Left cardiac atrium (tissue), 4 donors: ENCODE data around the gene SLTM. TPM values are rescaled to one million over a fixed set of nuclear protein-coding genes. Genes with fewer than 3 reads are reported as not detected.
"Not testable (repeated sequence)": the region's sequence is repeated elsewhere in the genome, so short reads cannot be mapped to it uniquely, and the experiment has no call there.

Experiments used
- ATAC-seq, 2 donors: fragments of 200-7000 bp; cut with Tn5 transposase; one replicate each; pipeline ENCODE4 v1.9.1; 2020; ENCODE audit warnings: mild to moderate bottlenecking in 2 of 2, moderate library complexity in 2 of 2
- DNase-seq: peaks from one replicate; pipeline ENCODE4 v3.0.0-alpha.2; 2020
- intact Hi-C, 2 donors: fragments of 100-400 bp; cut with DNase I; formaldehyde crosslinking; loops; one replicate each; pipeline versions ENCODE4 v1.14.1 to v1.15.1; 2022 to 2023
- total RNA-seq, 2 donors: library from RNA; stranded (reverse); fragmentation: NEBNext Ultra II Directional; extraction: Animal tissue kit (Norgen Biotek cat#: 25700); gene quantifications; one replicate each; pipeline ENCODE4 v1.2.1, GENCODE V29; 2021
- donor health status: DM: no; HTN: yes; CAD: no.
- donor health status: DM: no; HTN: yes; CAD: no; lungs with severe emphysema.
- donor health status: DM: yes; HTN: yes; CAD: no.
- donor health status: Dilated cardiomyopathy.

SLTM gene
- total RNA-seq, 2 donors from 2014 or later, result 42.1 to 60.6 TPM

GRCh38 chr15:58932710-58933280, 684 bp downstream of the SLTM start:
- ATAC-seq (peak; percentile 60 to 70), DNase-seq (no peak)
- intact Hi-C loops, result loop anchor here in 1 of 2 donors (10.0 kb wide), 1 partner anchor 708 kb away; no protein-coding TSS in a partner anchor

- intact Hi-C loops, result loop anchor here in 1 of 2 donors (10.0 kb wide), 1 partner anchor 707 kb away; no protein-coding TSS in a partner anchor
- ATAC-seq (no peak), DNase-seq (no peak)
These were observed 1.4 kb downstream of the SLTM start for GRCh38 chr15:58931987-58932588.

GRCh38 chr15:58929891-58930416, 3.5 kb downstream of the SLTM start:
- no peak for DNase-seq
- ATAC-seq, result no peak
- intact Hi-C loops, result loop anchor here in 1 of 2 donors (10.0 kb wide), 1 partner anchor 705 kb away; no protein-coding TSS in a partner anchor

- DNase-seq (no peak), ATAC-seq (no peak)
- intact Hi-C loops, result no loop called here
These were observed 6.7 kb downstream of the SLTM start for GRCh38 chr15:58926823-58927222.

- intact Hi-C loops, result no loop called here
- DNase-seq (no peak), ATAC-seq (no peak)
These were observed 9.2 kb downstream of the SLTM start for GRCh38 chr15:58924327-58924726.

- DNase-seq, result no peak
- ATAC-seq, result peak in 1 of 2 donors; percentile 59
- intact Hi-C loops, result no loop called here
These were observed 9.7 kb downstream of the SLTM start for GRCh38 chr15:58923696-58924300.

GRCh38 chr15:58923284-58923683, 10.2 kb downstream of the SLTM start:
- DNase-seq, result no peak
- ATAC-seq, result no peak
- intact Hi-C loops, result no loop called here

GRCh38 chr15:58921267-58921790, 12.2 kb downstream of the SLTM start:
- intact Hi-C loops, result no loop called here
- DNase-seq, result no peak
- no peak for ATAC-seq

GRCh38 chr15:58920447-58920846, 13.0 kb downstream of the SLTM start:
- DNase-seq, ATAC-seq, intact Hi-C loops: not testable (repeated sequence)

GRCh38 chr15:58919232-58919631, 14.2 kb downstream of the SLTM start:
- intact Hi-C loops, result no loop called here
- ATAC-seq, result no peak
- DNase-seq, result no peak

- intact Hi-C loops, result no loop called here
- DNase-seq (no peak), ATAC-seq (peak in 1 of 2 donors; percentile 84)
These were observed 15.2 kb downstream of the SLTM start for GRCh38 chr15:58918239-58918638.

- DNase-seq, intact Hi-C loops, ATAC-seq: not testable (repeated sequence)
These were observed 15.8 kb downstream of the SLTM start for GRCh38 chr15:58917613-58918129.

- ATAC-seq, result no peak
- intact Hi-C loops, result no loop called here
- DNase-seq, result no peak
These were observed 16.5 kb downstream of the SLTM start for GRCh38 chr15:58916962-58917361.

GRCh38 chr15:58910456-58910855, 23.0 kb downstream of the SLTM start:
- no peak for ATAC-seq
- DNase-seq, result no peak
- intact Hi-C loops, result no loop called here

GRCh38 chr15:58909616-58910015, 23.9 kb downstream of the SLTM start:
- ATAC-seq (no peak), DNase-seq (no peak)
- intact Hi-C loops, result no loop called here

- ATAC-seq, result no peak
- intact Hi-C loops, result no loop called here
- DNase-seq, result no peak
These were observed 24.7 kb downstream of the SLTM start for GRCh38 chr15:58908550-58909309.

- ATAC-seq (no peak), DNase-seq (no peak)
- intact Hi-C loops, result no loop called here
These were observed 32.8 kb downstream of the SLTM start for GRCh38 chr15:58900631-58901030.

- ATAC-seq, result no peak
- intact Hi-C loops, result no loop called here
These were observed 35.3 kb downstream of the SLTM start for GRCh38 chr15:58898150-58898680.

GRCh38 chr15:58889363-58889762, 44.1 kb downstream of the SLTM start:
- intact Hi-C loops, result no loop called here
- ATAC-seq, result no peak
- DNase-seq, result no peak

More at GRCh38 chr15:58898150-58898680, 35.3 kb downstream of the SLTM start:
- no peak for DNase-seq
